ENCODE measurements around the gene ERCC1.

DNA sequence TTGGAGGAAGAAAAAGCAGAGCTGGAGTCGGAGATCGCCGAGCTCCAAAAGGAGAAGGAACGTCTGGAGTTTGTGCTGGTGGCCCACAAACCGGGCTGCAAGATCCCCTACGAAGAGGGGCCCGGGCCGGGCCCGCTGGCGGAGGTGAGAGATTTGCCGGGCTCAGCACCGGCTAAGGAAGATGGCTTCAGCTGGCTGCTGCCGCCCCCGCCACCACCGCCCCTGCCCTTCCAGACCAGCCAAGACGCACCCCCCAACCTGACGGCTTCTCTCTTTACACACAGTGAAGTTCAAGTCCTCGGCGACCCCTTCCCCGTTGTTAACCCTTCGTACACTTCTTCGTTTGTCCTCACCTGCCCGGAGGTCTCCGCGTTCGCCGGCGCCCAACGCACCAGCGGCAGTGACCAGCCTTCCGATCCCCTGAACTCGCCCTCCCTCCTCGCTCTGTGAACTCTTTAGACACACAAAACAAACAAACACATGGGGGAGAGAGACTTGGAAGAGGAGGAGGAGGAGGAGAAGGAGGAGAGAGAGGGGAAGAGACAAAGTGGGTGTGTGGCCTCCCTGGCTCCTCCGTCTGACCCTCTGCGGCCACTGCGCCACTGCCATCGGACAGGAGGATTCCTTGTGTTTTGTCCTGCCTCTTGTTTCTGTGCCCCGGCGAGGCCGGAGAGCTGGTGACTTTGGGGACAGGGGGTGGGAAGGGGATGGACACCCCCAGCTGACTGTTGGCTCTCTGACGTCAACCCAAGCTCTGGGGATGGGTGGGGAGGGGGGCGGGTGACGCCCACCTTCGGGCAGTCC, 49.0 kb upstream of the ERCC1 start:
- TF ChIP-seq, protein P1, sequence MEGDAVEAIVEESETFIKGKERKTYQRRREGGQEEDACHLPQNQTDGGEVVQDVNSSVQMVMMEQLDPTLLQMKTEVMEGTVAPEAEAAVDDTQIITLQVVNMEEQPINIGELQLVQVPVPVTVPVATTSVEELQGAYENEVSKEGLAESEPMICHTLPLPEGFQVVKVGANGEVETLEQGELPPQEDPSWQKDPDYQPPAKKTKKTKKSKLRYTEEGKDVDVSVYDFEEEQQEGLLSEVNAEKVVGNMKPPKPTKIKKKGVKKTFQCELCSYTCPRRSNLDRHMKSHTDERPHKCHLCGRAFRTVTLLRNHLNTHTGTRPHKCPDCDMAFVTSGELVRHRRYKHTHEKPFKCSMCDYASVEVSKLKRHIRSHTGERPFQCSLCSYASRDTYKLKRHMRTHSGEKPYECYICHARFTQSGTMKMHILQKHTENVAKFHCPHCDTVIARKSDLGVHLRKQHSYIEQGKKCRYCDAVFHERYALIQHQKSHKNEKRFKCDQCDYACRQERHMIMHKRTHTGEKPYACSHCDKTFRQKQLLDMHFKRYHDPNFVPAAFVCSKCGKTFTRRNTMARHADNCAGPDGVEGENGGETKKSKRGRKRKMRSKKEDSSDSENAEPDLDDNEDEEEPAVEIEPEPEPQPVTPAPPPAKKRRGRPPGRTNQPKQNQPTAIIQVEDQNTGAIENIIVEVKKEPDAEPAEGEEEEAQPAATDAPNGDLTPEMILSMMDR (IDR thresholded peaks at IDR 0.05) = no peak
- TF ChIP-seq POLR2A (IDR thresholded peaks at IDR 0.05) = no peak
